MCF 10A (cell line): ENCODE results near the gene ALDH3B2. TPM values are rescaled to one million over a fixed set of nuclear protein-coding genes. Genes with fewer than 3 reads are reported as not detected.

Experiments used
- BruUV-seq: library from RNA; stranded (reverse); fragments of 400-500 nt; replicated peaks from 2 replicates; lab custom pipeline; 2021; lab: Mats Ljungman, UMichigan
- CTCF ChIA-PET: fragments of 300-600 bp; sonication (Branson Sonifier 250); formaldehyde crosslinking; extraction: SDS; loops from one replicate; lab custom pipeline; 2021; ENCODE audit warnings: antibody characterized with exemption, inconsistent platforms; lab: Yijun Ruan, JAX
- POLR2A ChIA-PET: fragments of 300-600, 350-650 bp; sonication (Branson Sonifier 250); formaldehyde crosslinking; extraction: SDS; loops from one replicate; lab custom pipeline; 2020; ENCODE audit warnings: antibody characterized with exemption, inconsistent platforms; lab: Yijun Ruan, JAX
- DNase-seq: peaks from one replicate; pipeline ENCODE4 v3.0.0-alpha.2; 2018; ENCODE audit not compliant: unreplicated experiment
- H3K27ac Mint-ChIP-seq: one replicate; pipeline ENCODE4 v1.8.0; 2022; ENCODE audit warnings: mild to moderate bottlenecking, low read depth, mixed read lengths; ENCODE audit not compliant: unreplicated experiment
- H3K27me3 Mint-ChIP-seq: one replicate; pipeline ENCODE4 v1.8.0; 2022; ENCODE audit warnings: mixed read lengths; ENCODE audit not compliant: insufficient read depth, unreplicated experiment
- H3K36me3 Mint-ChIP-seq: one replicate; pipeline ENCODE4 v1.8.0; 2022; ENCODE audit warnings: mild to moderate bottlenecking, moderate library complexity, mixed read lengths; ENCODE audit not compliant: insufficient read depth, unreplicated experiment
- H3K4me1 Mint-ChIP-seq: one replicate; pipeline ENCODE4 v1.8.0; 2022; ENCODE audit warnings: mixed read lengths; ENCODE audit not compliant: insufficient read depth, unreplicated experiment
- H3K4me3 Mint-ChIP-seq: one replicate; pipeline ENCODE4 v1.8.0; 2022; ENCODE audit warnings: mild to moderate bottlenecking, moderate library complexity, mixed read lengths; ENCODE audit not compliant: unreplicated experiment
- H3K9me3 Mint-ChIP-seq: one replicate; pipeline ENCODE4 v1.8.0; 2022; ENCODE audit warnings: mixed read lengths; ENCODE audit not compliant: unreplicated experiment
- intact Hi-C: fragments of 100-400 bp; cut with micrococcal nuclease; formaldehyde crosslinking; loops from 2 replicates; pipeline ENCODE4 v1.14.1; 2022
- total RNA-seq: library from RNA; stranded (reverse); gene quantifications from 2 replicates; pipeline ENCODE4 v1.2.3, GENCODE V29; 2022
- TF ChIP-seq, protein P1 (sequence below): fragments of 200-600 bp; IDR thresholded peaks from one replicate; pipeline ENCODE4 v1.8.0; 2022; ENCODE audit warnings: antibody characterized with exemption, mild to moderate bottlenecking; ENCODE audit not compliant: unreplicated experiment

The ALDH3B2 gene
- total RNA-seq, 1 experiment from 2014 or later: not detected

DNA sequence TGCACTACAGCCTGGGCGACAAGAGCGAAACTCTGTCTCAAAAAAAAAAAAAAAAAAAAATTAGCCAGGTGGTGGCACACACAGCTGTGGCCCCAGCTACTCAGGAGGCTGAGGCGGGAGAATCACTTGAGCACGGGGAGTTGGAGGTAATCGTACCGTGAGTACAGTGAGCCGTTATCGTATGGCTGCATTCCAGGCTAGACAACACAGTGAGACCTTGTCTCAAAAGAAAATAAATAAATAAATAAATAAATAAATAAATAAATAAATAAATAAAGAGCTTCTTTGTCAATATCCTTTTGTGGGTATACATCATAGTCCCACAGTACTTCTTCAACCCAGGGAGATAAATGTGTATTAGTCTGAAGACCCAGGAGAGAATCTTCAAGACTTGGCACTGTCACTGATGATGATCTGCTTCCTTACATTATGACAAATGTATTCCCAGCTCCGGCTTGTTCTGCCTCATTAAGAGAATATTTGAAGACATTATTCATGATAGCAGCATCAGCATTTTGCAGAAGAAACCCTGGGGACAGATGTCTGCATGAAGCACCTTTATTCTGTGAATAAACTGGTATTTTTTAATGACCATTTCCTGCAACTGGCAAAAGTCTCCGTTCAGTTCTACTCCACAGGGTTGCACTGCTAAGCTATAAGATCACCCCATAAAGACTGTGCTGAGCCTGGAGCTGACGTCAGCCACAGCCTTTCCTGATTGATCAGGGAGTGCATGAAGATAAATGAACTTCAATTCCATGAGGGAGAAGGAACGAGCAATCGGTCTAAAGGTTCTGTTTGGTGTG is 22.2 kb downstream of the ALDH3B2 start:
- Mint-ChIP-seq H3K36me3 (no peaks in the 10 kb centered on the region), H3K27me3 (no peaks in the 10 kb centered on the region), H3K4me3 (no peak overlapping the region), H3K4me1 (no peaks in the 10 kb centered on the region), H3K27ac (no peak overlapping the region), H3K9me3 (no peaks in the 10 kb centered on the region)
- ChIA-PET POLR2A (interaction anchor here (0.6 to 1.5 kb wide), 5 partner anchors 8 to 70 kb away, joined by 3 read pairs; no protein-coding TSS in a partner anchor), CTCF (interaction anchor here (0.6 to 1.2 kb wide), 6 partner anchors 13 to 342 kb away, joined by 3 to 6 read pairs (median 4); no protein-coding TSS in a partner anchor)
- BruUV-seq: no TSS peak
- DNase-seq: no peak
- TF ChIP-seq, protein P1, sequence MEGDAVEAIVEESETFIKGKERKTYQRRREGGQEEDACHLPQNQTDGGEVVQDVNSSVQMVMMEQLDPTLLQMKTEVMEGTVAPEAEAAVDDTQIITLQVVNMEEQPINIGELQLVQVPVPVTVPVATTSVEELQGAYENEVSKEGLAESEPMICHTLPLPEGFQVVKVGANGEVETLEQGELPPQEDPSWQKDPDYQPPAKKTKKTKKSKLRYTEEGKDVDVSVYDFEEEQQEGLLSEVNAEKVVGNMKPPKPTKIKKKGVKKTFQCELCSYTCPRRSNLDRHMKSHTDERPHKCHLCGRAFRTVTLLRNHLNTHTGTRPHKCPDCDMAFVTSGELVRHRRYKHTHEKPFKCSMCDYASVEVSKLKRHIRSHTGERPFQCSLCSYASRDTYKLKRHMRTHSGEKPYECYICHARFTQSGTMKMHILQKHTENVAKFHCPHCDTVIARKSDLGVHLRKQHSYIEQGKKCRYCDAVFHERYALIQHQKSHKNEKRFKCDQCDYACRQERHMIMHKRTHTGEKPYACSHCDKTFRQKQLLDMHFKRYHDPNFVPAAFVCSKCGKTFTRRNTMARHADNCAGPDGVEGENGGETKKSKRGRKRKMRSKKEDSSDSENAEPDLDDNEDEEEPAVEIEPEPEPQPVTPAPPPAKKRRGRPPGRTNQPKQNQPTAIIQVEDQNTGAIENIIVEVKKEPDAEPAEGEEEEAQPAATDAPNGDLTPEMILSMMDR: no peak
- intact Hi-C loops: no loop called here

DNA sequence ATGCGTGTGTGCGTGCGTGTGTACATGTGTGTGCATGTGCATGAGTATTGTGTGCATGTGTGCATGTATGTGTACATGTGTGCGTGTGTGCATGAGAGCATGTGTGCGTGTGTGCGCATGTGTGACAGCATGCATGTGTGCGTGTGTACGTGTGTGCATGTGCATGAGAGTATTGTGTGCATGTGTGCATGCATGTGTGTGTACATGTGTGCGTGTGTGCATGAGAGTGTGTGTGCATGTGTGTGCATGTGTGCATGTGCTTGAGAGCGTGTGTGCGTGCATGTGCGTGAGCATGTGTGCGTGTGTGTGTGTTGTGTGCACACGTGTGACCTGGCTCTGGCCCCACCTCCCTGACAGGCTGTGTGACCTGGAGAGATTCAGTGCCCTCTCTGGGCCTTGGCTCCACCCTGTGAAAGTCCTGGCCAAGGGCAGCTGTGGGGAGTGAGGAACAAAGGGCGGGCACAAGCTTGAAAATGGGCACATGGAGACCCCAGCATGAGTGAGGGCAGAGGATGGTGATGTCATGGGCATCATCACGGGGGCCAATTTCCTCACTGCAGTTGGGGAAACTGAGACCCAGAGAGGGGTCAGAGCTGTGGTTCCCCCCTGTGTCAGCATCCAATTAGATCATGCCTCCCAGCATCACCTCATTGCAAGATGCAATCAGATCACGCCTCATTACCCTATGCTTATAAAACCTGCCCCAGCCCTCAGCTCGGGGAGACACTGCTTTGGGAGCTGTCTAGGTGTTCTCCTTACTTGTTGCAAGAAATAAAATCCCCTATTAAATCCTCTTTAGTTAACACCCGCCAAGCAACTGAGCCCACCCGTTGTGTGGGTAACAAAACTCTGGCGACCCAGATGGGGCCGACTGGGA is 24.6 kb downstream of the ALDH3B2 start:
- no peak overlapping the region for H3K27ac Mint-ChIP-seq
- no peaks in the 10 kb centered on the region for H3K4me1 Mint-ChIP-seq
- no peaks in the 10 kb centered on the region for H3K9me3 Mint-ChIP-seq
- TF ChIP-seq, protein P1: no peak
- POLR2A ChIA-PET: no interaction called here
- no TSS peak for BruUV-seq
- no peak for DNase-seq
- no peaks in the 10 kb centered on the region for H3K36me3 Mint-ChIP-seq
- no peaks in the 10 kb centered on the region for H3K27me3 Mint-ChIP-seq
- H3K4me3 Mint-ChIP-seq: no peak overlapping the region
- CTCF ChIA-PET: interaction anchor here (0.6 to 1.5 kb wide), 2 partner anchors 20 to 118 kb away, joined by 3 to 7 read pairs; partner anchors contain the start of gene NUDT8
- intact Hi-C loops: no loop called here

DNA sequence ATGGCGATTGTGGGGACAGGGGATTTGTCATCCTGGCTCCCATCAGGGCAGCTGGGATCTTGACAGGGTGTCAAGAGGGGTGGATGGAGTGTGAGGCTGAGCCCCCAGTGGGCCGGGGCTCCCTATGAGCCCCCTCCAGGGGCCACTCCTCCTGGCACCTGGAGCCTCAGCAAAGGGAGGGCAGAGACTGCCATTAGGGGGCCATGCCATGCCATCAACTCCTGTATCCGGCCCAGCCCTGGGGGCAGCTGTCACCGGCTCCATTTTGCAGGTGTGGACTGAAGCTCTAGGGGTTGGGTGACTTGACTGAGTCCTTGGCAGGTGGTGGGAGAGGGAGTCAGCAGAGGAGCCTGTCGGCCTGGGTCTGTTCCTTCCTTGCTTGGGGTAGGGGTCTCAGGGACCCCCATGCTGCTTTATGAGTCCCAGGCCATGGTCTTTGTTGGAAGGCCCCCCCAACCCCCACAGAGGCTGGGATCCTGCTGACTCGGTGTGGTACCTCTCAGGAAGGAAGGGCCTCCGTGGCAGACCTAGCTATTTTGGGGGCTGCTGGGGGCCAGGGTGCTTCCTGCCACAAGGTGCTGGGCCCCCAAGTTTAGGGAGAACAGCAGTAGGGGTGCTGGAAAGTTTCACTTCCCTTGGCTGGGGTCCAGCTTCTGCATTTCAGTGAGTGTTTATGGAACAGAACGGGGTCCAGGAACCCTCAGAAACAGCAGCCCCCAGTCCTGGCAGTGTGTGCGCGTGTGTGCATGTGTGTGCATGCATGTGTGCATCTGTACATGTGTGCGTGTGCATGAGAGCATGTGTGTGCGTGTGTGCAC is 25.4 kb downstream of the ALDH3B2 start:
- ChIA-PET CTCF (interaction anchor here (0.6 to 1.5 kb wide), 5 partner anchors 9 to 113 kb away, joined by 3 to 7 read pairs (median 3); partner anchors contain the start of gene NUDT8), POLR2A (interaction anchor here (0.6 kb wide), 1 partner anchor 11 kb away, joined by 3 read pairs; no protein-coding TSS in a partner anchor)
- Mint-ChIP-seq H3K27ac (no peak overlapping the region), H3K9me3 (no peaks in the 10 kb centered on the region), H3K36me3 (no peaks in the 10 kb centered on the region), H3K27me3 (no peaks in the 10 kb centered on the region), H3K4me3 (no peak overlapping the region), H3K4me1 (no peaks in the 10 kb centered on the region)
- no TSS peak for BruUV-seq
- DNase-seq: no peak
- TF ChIP-seq, protein P1: no peak
- intact Hi-C loops: no loop called here
